Fibroblast of peridontal ligament (primary cell): Measurements from ENCODE around the gene STAT4.

Experiments used
- DNase-seq: peaks from one replicate; pipeline ENCODE4 v3.0.0-alpha.2; 2010; ENCODE audit errors: extremely low read depth

Gene STAT4

DNA sequence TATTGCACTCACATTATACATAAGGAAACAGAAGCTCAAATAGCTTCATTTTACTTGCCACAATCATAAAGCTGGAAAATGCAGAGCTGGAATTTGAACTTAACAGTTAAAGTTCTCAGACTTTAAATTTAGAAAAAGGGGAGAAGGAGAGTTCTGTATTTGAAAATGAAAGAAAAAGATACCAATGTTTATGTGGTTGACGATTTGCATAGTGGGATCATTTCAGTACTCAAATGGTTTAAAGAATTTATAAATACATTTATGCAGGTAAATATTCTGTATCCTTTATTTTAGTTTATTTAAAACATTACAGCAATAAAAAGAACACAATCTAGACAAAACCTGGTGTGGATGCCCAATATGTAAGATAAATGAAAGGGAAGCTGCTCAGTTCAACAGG lies 25.5 kb upstream of the STAT4 start:
- no peak for DNase-seq

DNA sequence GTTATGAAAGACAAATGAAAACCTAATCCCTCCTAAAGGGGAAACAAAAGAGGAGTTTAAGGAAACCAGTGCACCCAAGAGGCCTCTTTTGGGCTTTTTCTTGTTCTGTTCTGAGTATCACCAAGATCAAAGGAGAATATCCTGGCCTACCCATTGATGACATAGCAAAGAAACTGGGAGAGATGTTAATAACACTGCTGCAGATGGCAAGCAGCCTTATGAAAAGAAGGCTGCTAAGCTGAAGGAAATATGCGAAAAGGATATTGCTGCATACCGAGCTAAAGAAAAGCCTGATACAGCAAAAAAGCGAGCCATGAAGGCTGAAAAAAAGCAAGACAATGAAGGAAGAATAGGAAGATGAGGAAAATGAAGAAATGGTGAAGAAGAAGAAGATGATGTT lies 23.6 kb upstream of the STAT4 start:
- no peak for DNase-seq

DNA sequence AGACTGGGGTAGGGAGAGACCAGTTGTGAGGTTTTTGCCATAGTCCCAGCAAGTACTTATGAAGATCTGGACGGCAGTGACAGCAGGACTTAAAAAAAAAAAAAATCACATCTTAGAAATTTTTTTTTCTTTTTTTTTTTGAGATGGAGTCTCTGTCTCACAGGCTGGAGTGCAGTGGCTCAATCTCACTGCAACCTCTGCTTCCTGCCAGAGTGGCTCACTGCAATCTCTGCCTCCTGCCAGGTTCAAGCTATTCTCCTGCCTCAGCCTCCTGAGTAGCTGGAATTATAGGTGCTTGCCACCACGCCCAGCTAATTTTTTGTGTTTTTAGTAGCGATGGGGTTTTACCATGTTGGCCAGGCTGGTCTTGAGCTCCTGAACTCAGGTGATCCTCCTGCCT lies 22.4 kb upstream of the STAT4 start:
- no peak for DNase-seq

DNA sequence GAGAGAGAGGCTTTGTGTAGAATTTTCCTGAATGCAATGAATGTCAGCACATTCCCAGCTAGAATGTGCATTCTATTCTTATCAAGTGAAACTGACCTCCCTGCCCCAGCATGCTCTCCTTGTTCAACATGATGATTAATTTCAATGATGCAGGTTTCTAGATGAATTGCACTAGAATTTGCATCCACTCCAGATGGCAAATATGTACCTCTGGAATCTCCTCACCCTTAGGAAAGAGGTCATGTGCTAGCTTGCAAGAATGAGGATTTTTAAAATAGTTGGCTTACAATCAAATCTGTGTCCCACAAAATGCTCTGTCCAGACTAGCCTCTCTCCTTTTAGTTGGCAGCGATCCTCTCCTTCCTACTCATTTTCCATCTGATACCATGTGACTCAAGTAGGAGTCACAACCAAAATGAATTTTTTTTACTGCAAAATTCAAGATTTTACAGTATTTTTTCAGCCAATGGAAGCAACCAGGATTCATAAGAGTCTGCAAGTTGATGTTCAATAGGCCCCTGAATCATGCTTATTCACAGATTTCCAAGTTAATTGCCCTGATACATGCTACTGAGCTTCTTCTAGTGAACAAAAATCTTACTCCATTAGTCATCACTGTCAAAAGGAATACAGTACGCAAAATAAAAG lies 21.0 kb upstream of the STAT4 start:
- DNase-seq: peak; percentile 98

DNA sequence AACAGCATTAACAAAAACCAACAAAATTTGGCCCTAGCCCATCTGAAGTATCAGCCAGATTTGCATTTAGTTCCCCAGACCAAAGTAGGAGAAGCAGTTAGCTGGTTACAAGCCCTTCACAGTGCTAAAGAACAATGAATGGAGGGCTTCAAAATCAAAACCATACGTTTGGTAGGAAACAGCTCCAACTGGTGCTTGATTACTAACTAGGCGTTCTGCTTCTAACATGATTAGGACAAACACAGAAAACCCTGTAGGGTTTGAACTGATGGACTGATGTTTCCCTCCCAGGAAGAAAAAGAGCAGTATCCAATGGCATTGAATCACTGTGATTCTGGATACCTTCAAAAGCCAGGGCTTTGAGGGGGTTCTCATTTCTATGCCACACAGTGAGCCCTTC lies 20.5 kb upstream of the STAT4 start:
- peak; percentile 80 for DNase-seq

DNA sequence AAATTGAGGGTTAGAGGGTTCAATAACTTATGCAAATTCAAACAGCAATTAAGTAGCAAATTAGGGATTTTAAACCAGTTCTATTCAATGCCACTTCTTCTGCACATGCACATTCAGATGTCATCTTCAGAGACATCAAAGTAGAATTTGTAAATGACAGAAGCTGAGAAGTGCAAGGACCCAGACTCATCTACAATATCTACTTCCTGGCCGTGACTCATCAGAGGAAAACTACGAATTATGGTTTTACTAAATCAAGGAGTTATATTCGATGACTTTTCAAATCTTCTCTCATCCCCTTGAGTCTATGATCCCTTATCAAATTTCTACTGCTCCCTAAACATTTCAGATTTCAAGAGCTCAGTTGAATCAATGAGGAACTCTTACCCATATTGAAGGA lies 20.0 kb upstream of the STAT4 start:
- DNase-seq: no peak

DNA sequence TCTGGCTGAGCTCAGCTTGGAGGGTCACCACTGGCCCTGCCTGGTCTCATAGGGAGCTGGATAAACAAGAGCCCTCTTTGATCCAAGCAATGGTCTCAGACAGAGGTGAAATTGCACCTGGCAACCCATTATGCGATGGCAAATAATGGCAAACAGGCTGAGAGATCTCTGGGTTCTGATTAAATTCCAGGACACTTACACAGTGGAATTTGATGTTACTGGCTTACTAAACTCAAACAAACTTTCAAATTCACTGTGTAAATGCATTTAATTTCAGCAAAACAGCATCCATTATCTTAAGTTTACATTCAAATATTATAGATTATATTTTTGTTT lies 19.5 kb upstream of the STAT4 start:
- DNase-seq: no peak

DNA sequence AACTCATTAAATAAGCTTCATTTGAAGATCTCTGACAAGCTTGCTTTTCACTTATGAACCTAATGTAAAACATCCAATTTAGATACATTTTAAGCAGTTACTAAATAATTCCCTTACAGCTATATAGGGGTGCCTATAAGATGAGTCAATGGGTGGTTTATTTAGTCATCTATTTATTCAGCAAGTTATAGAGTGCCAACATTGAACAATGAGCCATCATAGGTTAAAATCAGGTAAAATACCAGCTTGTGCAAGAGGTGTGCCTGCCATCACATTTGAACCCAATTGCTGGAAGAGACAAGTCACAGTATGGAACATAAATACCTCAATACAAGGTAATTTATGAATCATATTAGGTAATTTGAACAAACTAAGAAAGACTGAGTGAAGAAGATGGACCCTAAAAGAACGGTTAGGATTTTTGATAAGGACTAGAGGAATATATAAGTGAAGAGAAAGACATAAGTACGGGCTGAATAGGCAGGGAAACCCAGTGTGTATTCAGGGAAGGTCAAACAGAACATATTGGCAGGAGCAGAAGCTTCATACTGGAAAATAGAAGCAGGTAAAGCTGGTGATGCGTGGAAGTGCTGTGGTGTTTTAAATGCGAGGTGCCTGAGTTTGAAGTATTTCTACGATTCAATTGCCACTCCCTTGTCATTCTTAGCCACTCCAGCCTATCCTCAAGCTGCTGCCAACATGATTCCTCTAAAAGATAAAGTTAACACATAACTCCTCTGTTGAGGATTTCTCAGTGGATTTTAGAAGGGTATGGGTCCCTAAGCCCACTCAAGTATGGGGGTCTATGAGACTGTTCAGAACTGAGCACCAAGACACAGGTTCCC lies 18.9 kb upstream of the STAT4 start:
- DNase-seq: no peak

DNA sequence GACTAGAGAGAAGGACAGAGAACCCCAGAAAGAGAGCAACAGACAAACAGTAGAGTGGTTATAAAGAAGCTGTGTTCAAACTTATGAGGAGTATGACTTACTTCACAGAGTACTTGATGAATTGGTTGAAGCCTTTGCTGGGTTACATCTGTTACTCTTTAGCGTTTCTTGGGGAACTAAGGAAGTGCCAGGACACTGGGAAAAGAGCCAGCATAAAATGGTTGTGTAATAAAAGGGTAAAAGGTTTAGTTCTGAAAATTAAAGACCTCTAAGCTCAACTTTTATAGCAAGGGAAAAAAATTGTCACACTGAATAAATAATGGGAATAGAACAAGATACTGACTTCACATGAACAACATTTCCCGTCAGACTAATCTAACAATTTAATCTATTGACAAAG lies 17.0 kb upstream of the STAT4 start:
- peak; percentile 99 for DNase-seq

DNA sequence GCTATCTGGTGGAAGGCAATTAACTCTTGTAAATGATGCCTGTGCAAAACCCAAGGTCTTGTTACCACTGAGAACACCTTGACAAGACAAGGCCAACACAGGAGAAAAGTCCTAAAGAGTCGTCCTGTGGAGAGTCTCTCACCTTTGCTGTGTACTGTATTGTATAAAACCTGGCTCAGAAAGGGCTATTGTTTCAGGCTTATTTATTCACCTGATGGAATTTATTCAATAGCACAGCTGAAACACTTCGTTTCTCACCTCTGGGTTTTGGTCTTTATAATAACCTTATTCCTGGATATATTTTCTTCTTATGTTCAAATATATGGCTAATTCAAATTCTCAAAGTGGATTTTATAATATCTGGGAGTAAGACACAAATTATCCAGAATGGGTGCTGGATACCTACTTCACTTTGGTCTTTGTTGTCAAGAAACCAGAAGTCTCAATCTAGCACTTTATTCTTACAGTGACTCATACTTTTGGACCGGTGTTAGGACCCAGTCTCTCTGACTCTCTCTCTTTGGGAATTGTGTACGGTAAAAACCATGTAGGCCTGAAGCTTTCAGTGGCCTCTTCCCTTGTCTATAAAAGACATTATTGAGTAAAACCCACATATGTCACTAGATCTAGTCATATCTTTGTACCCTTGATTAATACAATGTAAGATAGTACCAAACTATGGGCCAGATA lies 16.1 kb upstream of the STAT4 start:
- no peak for DNase-seq

DNA sequence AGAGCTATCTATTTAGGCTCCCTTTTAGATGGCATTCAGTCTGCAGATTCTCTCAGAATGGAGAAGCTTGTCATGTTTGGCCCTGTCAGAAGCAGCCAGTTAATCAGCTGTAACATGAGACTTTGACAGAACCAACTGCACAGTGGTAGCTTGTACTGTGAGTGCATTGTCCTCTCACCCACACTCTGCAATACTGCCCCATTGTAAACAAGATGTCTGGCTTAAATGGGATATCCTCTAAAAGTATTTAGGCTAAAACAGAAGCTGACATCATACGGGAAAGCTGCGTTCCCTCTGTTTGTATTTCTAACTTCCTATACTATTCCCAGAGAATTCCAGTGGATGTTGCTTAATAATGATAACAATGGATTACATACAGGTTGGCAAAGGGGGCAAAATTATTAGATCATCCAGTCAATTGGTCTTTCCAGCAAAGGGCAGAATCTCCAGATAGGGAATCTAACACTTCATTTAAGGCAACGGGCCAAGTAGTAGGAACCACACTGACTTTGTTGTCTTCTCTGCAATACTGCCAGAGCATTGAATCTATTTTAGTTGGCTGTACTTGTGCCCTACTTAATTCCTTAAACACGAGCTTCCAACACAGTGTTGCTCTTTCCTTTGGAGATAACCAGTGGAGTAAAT lies 15.4 kb upstream of the STAT4 start:
- peak; percentile 85 for DNase-seq

DNA sequence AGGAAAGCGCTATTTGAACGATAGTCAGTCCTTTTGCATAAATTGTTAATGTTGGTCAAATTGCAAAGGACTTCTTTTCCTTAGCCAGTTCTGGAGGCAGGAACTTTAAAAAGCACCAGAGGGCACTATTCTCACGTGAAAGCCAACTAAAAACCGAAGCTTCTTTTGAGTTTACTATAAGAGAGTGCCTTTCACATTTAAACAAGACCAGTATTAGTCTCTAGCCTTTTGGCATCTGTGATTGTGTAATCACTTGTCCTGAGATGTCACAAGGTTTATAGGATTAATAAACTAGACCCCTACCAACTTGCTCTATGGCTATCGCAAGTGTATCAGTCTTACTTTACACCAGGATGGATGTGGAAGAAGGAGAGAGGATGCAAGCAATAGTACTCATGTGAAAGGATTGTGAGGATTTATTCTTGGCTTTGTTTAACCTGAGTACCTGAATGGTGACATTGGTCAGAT lies 14.4 kb upstream of the STAT4 start:
- DNase-seq: peak; percentile 86

DNA sequence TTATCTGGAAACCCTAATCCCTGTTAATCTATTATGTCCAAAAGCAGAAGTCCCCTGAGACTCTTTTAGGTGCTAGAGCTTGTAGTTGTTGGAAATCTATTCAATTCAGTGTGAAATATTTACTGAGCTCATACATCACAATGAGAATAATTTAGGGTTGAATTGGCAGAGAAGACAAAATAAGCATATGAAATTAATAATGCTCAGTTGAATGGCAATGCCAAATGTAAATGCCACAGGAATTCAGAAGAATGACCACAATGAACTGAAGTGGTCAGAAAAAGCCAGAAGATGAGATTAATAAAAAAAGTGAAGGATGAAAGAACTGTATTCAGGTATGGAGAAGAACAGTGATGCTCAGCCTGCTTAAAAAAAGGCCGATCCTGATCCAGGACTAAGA lies 8.0 kb upstream of the STAT4 start:
- peak; percentile 60 for DNase-seq

DNA sequence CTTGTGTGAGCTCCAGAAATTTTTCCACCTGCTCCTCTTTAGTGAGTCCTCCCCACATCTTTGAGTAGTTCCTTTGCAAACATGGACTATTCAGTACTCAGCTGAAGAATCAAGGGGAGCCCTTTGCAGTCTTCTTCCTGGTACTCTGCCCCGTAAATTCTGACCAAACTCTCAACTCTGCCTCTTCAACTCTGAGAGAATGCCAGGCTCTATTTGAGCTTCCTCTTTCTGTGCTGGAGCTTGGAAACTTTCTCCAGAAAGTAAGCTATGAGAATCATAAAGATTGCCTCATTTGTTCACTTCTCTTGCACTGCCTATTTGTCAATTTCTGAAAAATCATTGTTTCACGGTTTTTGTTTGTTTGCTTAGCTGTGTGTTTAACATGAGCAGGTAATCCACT lies 7.4 kb upstream of the STAT4 start:
- no peak for DNase-seq

DNA sequence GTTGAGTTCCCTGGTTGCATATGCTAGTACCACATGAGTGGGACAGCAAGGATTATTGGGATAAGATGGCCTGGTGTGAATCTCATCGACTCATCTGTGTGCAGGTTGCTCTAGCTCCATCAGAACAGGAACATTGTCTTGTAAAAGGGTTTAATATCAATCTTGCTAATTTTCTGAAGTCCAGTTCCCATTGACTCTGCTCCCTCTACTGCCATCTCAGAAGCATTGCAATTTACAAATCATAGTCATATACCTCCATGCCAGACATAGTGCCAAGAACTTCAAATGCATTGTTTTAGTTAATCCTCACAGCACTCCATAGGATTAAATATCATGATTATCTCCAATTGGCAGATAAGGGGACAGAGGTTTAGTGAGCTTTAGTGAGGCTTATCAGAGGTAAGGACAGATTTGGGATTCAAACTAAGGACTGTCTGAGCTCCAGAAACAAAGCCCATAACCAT lies 4.8 kb upstream of the STAT4 start:
- DNase-seq: peak; percentile 80

DNA sequence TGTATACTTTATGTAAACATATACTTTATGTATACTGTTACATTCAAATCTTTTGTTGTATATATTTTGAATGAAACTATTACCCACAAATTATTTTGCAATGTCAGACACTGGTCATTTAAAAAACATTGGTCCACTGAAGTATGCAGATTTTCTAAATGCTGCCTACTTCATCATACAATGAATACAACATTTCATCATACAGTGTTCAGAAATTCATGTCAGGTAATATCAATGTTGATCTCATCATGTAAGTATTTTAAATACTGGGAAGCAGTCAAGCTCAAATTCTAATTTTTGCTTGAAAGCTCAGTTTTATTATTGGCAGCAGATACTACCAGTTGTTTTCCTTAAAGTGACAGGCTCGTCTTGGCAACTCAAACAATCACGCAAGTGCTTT lies 2.9 kb upstream of the STAT4 start:
- DNase-seq: no peak

DNA sequence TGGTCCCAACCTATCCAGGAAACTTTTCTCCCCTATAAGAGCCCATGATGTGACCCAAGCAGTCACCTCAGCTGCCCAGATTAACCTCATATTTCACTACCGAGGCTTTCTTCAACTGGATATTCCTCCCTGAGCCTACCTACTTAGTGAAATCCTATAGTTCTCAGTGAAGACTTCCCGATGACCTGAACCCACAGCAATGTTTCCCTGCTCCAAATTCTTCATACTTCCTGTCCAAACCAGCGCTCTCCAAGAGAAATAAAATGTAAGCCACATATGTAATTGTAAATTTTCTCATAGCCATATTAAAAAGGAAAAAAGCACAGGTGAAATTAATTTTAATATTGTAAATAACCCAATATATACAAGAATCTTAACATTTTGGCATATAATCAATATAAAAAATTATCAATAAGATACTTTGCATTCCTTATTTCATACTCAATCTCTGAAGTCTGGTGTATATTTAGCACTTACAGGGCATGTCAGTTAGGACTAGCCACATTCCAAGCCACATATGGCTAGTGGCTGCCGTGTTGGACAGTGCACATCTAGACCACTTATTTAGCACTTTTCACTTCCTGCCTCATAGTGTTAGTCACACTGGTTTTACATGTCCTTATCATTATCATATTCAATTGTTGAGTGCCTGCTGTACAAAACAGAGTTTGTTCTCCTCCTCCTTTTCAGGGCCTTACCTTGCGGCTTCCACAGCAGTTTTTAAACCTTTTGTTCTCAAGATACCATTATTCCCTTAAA lies 1.9 kb upstream of the STAT4 start:
- DNase-seq: peak; percentile 69

DNA sequence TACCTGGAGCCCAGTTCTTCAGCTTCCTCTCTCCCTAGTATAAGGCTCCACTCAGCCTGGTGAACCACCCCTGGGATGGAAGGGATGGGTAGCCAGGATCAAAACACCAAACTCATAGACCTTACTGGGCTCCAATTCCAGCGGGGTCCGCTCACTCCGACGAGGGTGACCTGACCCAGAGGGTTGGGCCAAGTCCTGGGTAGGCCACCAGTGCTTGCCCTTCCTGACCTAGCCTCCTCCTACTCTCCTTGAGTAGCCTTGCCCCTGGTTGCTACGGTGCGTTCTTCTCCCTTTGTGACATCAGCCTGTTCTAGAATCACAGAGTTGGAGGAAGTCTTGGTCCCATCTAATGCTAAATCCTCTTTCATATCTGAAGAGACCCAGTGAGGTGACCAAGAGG lies 537 bp upstream of the STAT4 start:
- no peak for DNase-seq

DNA sequence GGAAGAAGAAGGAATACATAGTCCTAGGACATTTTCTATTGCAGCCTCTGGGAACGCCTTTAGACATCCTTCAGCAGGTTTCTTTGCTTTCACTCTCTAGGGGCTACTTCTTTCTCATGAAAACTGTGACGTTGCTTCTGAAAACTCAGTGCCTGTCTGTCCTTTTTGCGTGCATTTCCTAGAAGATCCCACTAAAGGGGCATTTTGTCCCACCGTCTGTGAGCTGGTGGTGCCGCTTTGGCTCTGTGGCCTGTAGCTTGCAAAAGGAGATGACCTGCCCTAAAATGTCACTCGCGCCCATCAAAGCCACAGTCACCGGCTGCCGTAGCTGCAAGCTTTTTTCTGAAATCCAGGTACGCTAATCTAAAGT lies 579 bp downstream of the STAT4 start:
- DNase-seq: no peak

DNA sequence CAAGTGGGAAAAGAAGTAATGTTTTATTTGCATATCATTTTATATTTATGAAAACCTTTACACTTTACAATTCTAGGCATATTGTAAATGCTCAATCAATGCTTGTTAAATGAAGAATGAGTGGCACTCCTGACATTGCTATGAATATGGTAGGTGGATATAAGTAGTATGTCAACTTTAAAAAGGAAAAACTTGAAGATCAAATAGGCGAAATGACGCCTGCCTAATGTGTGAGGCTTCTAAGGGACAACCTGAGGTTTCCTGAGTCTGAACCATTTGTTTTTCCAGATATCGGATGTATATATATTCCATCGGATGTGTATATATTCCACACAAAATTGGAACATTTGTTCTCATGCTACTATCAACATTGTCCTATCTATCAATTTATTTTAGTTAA lies 1.4 kb downstream of the STAT4 start:
- DNase-seq: no peak

DNA sequence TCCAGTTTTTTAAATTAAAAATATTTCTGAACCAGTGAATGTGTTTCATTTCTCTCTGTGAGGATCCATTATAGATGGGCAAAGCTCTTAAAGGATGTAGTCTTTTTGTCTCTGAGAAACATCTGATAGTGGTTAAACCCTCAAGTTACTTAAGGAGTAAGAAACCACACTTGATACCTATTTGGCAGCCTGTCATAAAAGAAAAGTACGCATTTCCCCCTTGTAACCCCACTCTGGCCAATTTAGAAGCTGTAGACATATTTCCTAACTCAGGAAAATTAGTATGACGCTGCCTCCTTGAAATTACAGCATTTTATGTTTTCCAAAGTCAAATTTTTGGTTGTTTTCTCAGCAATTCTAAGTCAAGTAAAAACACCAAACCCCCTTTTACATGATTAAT lies 2.0 kb downstream of the STAT4 start:
- peak; percentile 74 for DNase-seq

DNA sequence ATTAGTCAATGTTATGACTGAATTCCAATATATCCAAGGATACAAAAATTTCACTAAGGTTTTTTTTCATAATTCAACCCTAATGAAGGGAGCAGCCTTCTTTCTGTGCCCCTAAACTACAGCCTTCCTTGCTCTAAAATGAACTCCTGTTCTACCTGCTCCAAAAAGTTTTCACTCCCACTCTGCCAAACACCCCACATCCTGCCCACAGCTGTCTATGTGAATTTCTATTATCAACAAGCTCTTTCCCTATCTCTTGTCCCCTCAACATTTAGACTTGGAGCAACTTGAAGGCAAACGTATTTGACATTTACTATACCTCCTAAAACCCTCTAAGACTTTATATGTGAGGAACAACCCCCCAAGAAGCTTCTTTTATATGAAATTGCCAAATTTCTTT lies 2.5 kb downstream of the STAT4 start:
- DNase-seq: no peak
